GM12878 (cell line): Measurements from ENCODE around the gene TMEM175. TPM values are rescaled to one million over a fixed set of nuclear protein-coding genes. Genes with fewer than 3 reads are reported as not detected.

ENCODE experiments used
- ATAC-seq: fragments of 200-7000 bp; cut with Tn5 transposase; 3 replicates; pipeline ENCODE4 v1.9.1; 2020; ENCODE audit warnings: mild to moderate bottlenecking, moderate library complexity
- BruUV-seq: library from RNA; stranded (reverse); fragments of 400-500 nt; replicated peaks from 2 replicates; lab custom pipeline; 2021; lab: Mats Ljungman, UMichigan
- CTCF ChIA-PET: fragments of 300-600 bp; sonication (Branson Sonifier 250); formaldehyde crosslinking; extraction: SDS; loops from one replicate; lab custom pipeline; 2021; ENCODE audit warnings: inconsistent platforms; lab: Yijun Ruan, JAX
- POLR2A ChIA-PET: fragments of 350-600 bp; formaldehyde crosslinking; extraction: SDS; loops from one replicate; lab custom pipeline; 2021; ENCODE audit warnings: inconsistent platforms; lab: Charles Lee
- RAD21 ChIA-PET: fragments of 300-600 bp; sonication (Branson Sonifier 250); formaldehyde crosslinking; loops from one replicate; lab custom pipeline; 2023; ENCODE audit warnings: antibody characterized with exemption; ENCODE audit not compliant: unreplicated experiment; lab: Charles Lee
- SMC1A ChIA-PET: fragments of 300-600 bp; sonication (Branson Sonifier 250); formaldehyde crosslinking; loops from one replicate; lab custom pipeline; 2023; ENCODE audit not compliant: unreplicated experiment, uncharacterized antibody; lab: Charles Lee
- DNase-seq: peaks from one replicate; pipeline ENCODE4 v3.0.0-alpha.2; 2011; ENCODE audit warnings: low read depth, low spot score
- FAIRE-seq: peaks from 3 replicates; lab custom pipeline; 2011; peaks lifted over from hg19 to GRCh38; lab: Jason Lieb, UNC
- H2AFZ ChIP-seq: 2 replicates; pipeline ENCODE4 v1.6.0; 2011; ENCODE audit warnings: low read depth, low read length, control low read depth; ENCODE audit not compliant: control insufficient read depth
- H3K27ac ChIP-seq: 2 replicates; pipeline ENCODE4 v1.5.1; 2011; ENCODE audit warnings: control low read depth; ENCODE audit not compliant: control insufficient read depth, insufficient read depth
- H3K27me3 ChIP-seq, 2 experiments: replicated peaks in 1 of 2; 2 replicates each; pipeline versions ENCODE4 v1.6.0 to v1.6.1; 2011; ENCODE audit warnings: low read length in 1 of 2; ENCODE audit not compliant: control insufficient read depth in 2 of 2, insufficient read depth in 2 of 2
- H3K36me3 ChIP-seq, 2 experiments: 2 replicates each; pipeline ENCODE4 v1.5.1; 2011; ENCODE audit warnings: low read length in 1 of 2; ENCODE audit not compliant: control insufficient read depth in 2 of 2, insufficient read depth in 2 of 2
- H3K4me1 ChIP-seq: 2 replicates; pipeline ENCODE4 v1.6.1; 2011; ENCODE audit warnings: mild to moderate bottlenecking, low read length, moderate library complexity, mixed read lengths; ENCODE audit not compliant: control insufficient read depth, insufficient read depth
- H3K4me2 ChIP-seq: 2 replicates; pipeline ENCODE4 v1.6.0; 2011; ENCODE audit warnings: control low read depth; ENCODE audit not compliant: control insufficient read depth, insufficient read depth
- H3K4me3 ChIP-seq: fragments of 200-600 bp; sonication (generic); 2 replicates; pipeline ENCODE4 v1.5.1; 2016
- H3K79me2 ChIP-seq: 2 replicates; pipeline ENCODE4 v1.6.0; 2011; ENCODE audit warnings: low read length; ENCODE audit not compliant: control insufficient read depth, insufficient read depth
- H3K9ac ChIP-seq: 2 replicates; pipeline ENCODE4 v1.8.0; 2011; ENCODE audit warnings: low read length, control low read depth, mixed read lengths; ENCODE audit not compliant: control insufficient read depth, insufficient read depth
- H3K9me3 ChIP-seq: replicated peaks from 3 replicates; pipeline ENCODE4 v1.5.1; 2011; ENCODE audit warnings: mild to moderate bottlenecking, low read length; ENCODE audit not compliant: control insufficient read depth, insufficient read depth
- H4K20me1 ChIP-seq: 2 replicates; pipeline ENCODE4 v1.6.0; 2011; ENCODE audit not compliant: control insufficient read depth, insufficient read depth
- ASH2L ChIP-seq: fragments of 300-600, 200-600 bp; sonication (generic); IDR thresholded peaks from 2 replicates; pipeline ENCODE4 v1.6.1; 2017; ENCODE audit warnings: low read depth, mild to moderate bottlenecking, borderline replicate concordance
- CHD4 ChIP-seq: fragments of 200-600 bp; sonication (generic); IDR thresholded peaks from 2 replicates; pipeline ENCODE4 v1.6.1; 2016; ENCODE audit warnings: mild to moderate bottlenecking
- GABPA ChIP-seq: IDR thresholded peaks from 2 replicates; pipeline ENCODE4 v1.6.1; 2014; ENCODE audit warnings: antibody characterized with exemption, low read depth, mild to moderate bottlenecking, inconsistent platforms
- JUNB ChIP-seq: IDR thresholded peaks from 2 replicates; pipeline ENCODE4 v1.6.1; 2016; ENCODE audit warnings: antibody characterized with exemption, mild to moderate bottlenecking
- KAT2A ChIP-seq: conservative IDR thresholded peaks from 2 replicates; pipeline ENCODE4 v1.6.1; 2011; ENCODE audit warnings: low read depth, low read length; ENCODE audit not compliant: control insufficient read depth
- MTA3 ChIP-seq: IDR thresholded peaks from 2 replicates; pipeline ENCODE4 v1.6.1; 2012; ENCODE audit warnings: low read length, inconsistent platforms, borderline replicate concordance
- NRF1 ChIP-seq: conservative IDR thresholded peaks from 2 replicates; pipeline ENCODE4 v1.6.1; 2011; ENCODE audit warnings: mild to moderate bottlenecking, low read depth, low read length, improper control_type of control experiment
- PAX8 ChIP-seq: fragments of 450-650 bp; IDR thresholded peaks from 2 replicates; pipeline ENCODE4 v1.6.1; 2017; ENCODE audit warnings: mild to moderate bottlenecking, moderate library complexity
- POLR2A ChIP-seq: IDR thresholded peaks from 2 replicates; pipeline ENCODE4 v1.6.1; 2011; ENCODE audit warnings: low read depth, mild to moderate bottlenecking, low read length
- POLR2AphosphoS2 ChIP-seq: IDR thresholded peaks from 2 replicates; pipeline ENCODE4 v1.6.1; 2011; ENCODE audit warnings: low read depth, mild to moderate bottlenecking, low read length, improper control_type of control experiment, moderate library complexity
- POLR2AphosphoS5 ChIP-seq: IDR thresholded peaks from 2 replicates; pipeline ENCODE4 v1.6.1; 2011; ENCODE audit warnings: mild to moderate bottlenecking, low read length, inconsistent platforms
- RUNX3 ChIP-seq: IDR thresholded peaks from 2 replicates; pipeline ENCODE4 v1.6.1; 2012; ENCODE audit warnings: low read length, inconsistent platforms
- STAT1 ChIP-seq: fragments of 450-650 bp; conservative IDR thresholded peaks from 2 replicates; pipeline ENCODE4 v1.6.1; 2014; ENCODE audit warnings: antibody characterized with exemption, mild to moderate bottlenecking
- ZNF217 ChIP-seq: fragments of 450-650 bp; IDR thresholded peaks from 2 replicates; pipeline ENCODE4 v1.6.1; 2017; ENCODE audit warnings: antibody characterized with exemption, mild to moderate bottlenecking
- WGBS: methylation state at CpG from one replicate; pipeline ENCODE4 v1.1.6; 2016; ENCODE audit warnings: low lambda C conversion rate; ENCODE audit not compliant: insufficient replicate concordance, insufficient coverage; ENCODE audit errors: missing lambda C conversion rate; 5-methylcytosine and 5-hydroxymethylcytosine counted together
- in situ Hi-C: fragments of 300-500 bp; cut with MboI; formaldehyde crosslinking; loops from 9 replicates; pipeline ENCODE4 v1.14.3; 2018; ENCODE audit warnings: mixed read lengths
- intact Hi-C: fragments of 100-400 bp; cut with micrococcal nuclease; formaldehyde crosslinking; loops from one replicate; pipeline ENCODE4 v1.14.2; 2022; ENCODE audit not compliant: unreplicated experiment
- polyA plus RNA-seq, 11 experiments: library from polyadenylated mRNA; depleted of rRNA in 4 of 11; unstranded in 6 of 11; stranded (reverse) in 5 of 11; fragments of >200 nt; fragmentation: Nextera tagmentation in 4 of 11; fragmentation: Illumina TruSeq in 1 of 11; extraction: Ambion mirVana in 4 of 11; extraction: Trizol in 1 of 11; gene quantifications; 1 replicate in 1 of 11; 2 replicates in 10 of 11; pipeline versions ENCODE4 v1.2.1 to v1.2.3, GENCODE V29; 2011 to 2016; ENCODE audit warnings: inconsistent platforms in 2 of 11, missing spikeins in 2 of 11, low read depth in 1 of 11
- total RNA-seq, 4 experiments: library from RNA; depleted of rRNA in 3 of 4; stranded (reverse); fragments of >200 nt in 3 of 4; fragmentation: Illumina TruSeq in 1 of 4; extraction: Trizol in 1 of 4; gene quantifications; 2 replicates each; pipeline versions ENCODE4 v1.2.1 to v1.2.3, GENCODE V29; 2013 to 2021
- TF ChIP-seq, protein P1 (sequence below): fragments of 450-650 bp; IDR thresholded peaks from 2 replicates; pipeline ENCODE4 v1.6.1; 2017; ENCODE audit warnings: low read depth, mild to moderate bottlenecking, moderate library complexity
- TF ChIP-seq, protein P2 (sequence below): fragments of 450-650 bp; formaldehyde crosslinking; IDR thresholded peaks from 2 replicates; pipeline ENCODE4 v1.5.0; 2022; ENCODE audit warnings: mild to moderate bottlenecking, missing genetic modification characterization

Gene TMEM175
- total and polyA plus RNA-seq, 10 of the 15 experiments (the other 5 are each of a cell fraction or from before 2014, with no cell fraction given) = 0.11 to 39.5 (median 22.3) TPM

DNA sequence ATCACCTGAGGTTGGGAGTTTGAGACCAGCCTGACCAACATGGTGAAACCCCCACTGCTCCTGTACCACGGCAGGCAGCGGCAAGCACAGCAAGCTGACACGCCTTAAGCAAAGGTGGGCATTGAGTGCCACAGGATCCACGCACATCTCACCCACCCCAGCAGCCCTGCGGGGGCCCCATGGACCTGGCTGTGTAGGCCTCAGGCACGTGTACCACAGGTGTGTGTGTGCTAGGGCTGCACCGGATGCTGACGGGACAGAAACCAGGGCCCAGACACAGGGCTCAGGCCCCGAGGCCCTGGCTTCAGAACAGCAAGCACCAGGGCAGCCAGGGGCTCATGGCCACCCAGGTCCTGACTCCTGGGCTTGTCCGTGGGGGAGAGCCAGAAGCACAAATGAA lies 46.9 kb upstream of the TMEM175 start:
- no peak for FAIRE-seq
- ChIA-PET POLR2A (no interaction called here), CTCF (no interaction called here), RAD21 (no interaction called here), SMC1A (no interaction called here)
- Histone ChIP-seq H2AFZ (no peak overlapping the region), H3K9ac (no peak overlapping the region), H3K79me2 (no peaks in the 10 kb centered on the region), H3K9me3 (no peaks in the 10 kb centered on the region), H3K36me3 (peaks cover 2 to 36% of the 10 kb centered on the region in 2 experiments; a peak in 2 of 4 replicates), H3K27ac (no peak overlapping the region), H4K20me1 (no peaks in the 10 kb centered on the region), H3K4me1 (no peaks in the 10 kb centered on the region), H3K4me2 (no peak overlapping the region), H3K4me3 (no peak overlapping the region), H3K27me3 (no peaks in the 10 kb centered on the region)
- no TSS peak for BruUV-seq
- DNase-seq = no peak
- in situ Hi-C loops = no loop called here
- 94% methylated on average over 10 of the region's 10 CpGs for WGBS
- TF ChIP-seq, protein P1, sequence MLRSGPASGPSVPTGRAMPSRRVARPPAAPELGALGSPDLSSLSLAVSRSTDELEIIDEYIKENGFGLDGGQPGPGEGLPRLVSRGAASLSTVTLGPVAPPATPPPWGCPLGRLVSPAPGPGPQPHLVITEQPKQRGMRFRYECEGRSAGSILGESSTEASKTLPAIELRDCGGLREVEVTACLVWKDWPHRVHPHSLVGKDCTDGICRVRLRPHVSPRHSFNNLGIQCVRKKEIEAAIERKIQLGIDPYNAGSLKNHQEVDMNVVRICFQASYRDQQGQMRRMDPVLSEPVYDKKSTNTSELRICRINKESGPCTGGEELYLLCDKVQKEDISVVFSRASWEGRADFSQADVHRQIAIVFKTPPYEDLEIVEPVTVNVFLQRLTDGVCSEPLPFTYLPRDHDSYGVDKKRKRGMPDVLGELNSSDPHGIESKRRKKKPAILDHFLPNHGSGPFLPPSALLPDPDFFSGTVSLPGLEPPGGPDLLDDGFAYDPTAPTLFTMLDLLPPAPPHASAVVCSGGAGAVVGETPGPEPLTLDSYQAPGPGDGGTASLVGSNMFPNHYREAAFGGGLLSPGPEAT = no peak
- TF ChIP-seq POLR2AphosphoS5 = no peak
- peak; percentile 44; the same call in 1 of the 2 replicates for TF ChIP-seq POLR2A
- intact Hi-C loops = no loop called here
- no peak for ATAC-seq

DNA sequence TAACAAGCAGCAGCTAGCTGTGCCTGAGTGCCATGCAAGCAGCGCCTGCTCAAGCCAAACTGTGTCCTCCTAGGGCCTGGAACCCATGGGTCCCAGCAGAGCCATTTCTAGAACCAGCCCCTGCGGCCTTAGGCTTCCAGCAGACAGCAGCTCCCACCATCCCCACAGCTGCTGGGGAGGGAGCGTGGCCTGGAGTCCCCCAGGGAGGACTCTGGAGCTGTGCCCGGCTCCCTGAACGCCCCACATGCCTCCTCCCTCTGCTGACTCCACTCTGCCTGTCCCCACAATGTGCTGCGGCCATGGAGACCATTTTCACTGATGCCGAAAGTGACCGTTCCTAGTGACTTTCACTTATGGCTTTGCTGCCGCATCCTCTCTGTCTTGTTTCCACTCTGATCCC lies 46.0 kb upstream of the TMEM175 start:
- ChIA-PET POLR2A (no interaction called here), RAD21 (no interaction called here), CTCF (no interaction called here), SMC1A (no interaction called here)
- Histone ChIP-seq H2AFZ (no peak overlapping the region), H3K79me2 (no peaks in the 10 kb centered on the region), H3K9ac (no peak overlapping the region), H3K27ac (no peak overlapping the region), H3K36me3 (peaks cover 2 to 33% of the 10 kb centered on the region in 2 experiments; a peak in 3 of 4 replicates), H3K9me3 (no peaks in the 10 kb centered on the region), H3K27me3 (no peaks in the 10 kb centered on the region), H3K4me3 (no peak overlapping the region), H3K4me2 (no peak overlapping the region), H3K4me1 (no peaks in the 10 kb centered on the region), H4K20me1 (no peaks in the 10 kb centered on the region)
- intact Hi-C loops (no loop called here), in situ Hi-C loops (no loop called here)
- BruUV-seq = TSS peak; percentile 36
- WGBS = 99% methylated on average over 9 of the region's 9 CpGs
- FAIRE-seq (no peak), ATAC-seq (no peak), DNase-seq (no peak)
- TF ChIP-seq PAX8 (no peak), ZNF217 (no peak), KAT2A (no peak), JUNB (no peak), ASH2L (no peak), POLR2AphosphoS2 (no peak), STAT1 (no peak), MTA3 (no peak), GABPA (no peak), CHD4 (no peak), RUNX3 (no peak), NRF1 (no peak)
- TF ChIP-seq, protein P2, sequence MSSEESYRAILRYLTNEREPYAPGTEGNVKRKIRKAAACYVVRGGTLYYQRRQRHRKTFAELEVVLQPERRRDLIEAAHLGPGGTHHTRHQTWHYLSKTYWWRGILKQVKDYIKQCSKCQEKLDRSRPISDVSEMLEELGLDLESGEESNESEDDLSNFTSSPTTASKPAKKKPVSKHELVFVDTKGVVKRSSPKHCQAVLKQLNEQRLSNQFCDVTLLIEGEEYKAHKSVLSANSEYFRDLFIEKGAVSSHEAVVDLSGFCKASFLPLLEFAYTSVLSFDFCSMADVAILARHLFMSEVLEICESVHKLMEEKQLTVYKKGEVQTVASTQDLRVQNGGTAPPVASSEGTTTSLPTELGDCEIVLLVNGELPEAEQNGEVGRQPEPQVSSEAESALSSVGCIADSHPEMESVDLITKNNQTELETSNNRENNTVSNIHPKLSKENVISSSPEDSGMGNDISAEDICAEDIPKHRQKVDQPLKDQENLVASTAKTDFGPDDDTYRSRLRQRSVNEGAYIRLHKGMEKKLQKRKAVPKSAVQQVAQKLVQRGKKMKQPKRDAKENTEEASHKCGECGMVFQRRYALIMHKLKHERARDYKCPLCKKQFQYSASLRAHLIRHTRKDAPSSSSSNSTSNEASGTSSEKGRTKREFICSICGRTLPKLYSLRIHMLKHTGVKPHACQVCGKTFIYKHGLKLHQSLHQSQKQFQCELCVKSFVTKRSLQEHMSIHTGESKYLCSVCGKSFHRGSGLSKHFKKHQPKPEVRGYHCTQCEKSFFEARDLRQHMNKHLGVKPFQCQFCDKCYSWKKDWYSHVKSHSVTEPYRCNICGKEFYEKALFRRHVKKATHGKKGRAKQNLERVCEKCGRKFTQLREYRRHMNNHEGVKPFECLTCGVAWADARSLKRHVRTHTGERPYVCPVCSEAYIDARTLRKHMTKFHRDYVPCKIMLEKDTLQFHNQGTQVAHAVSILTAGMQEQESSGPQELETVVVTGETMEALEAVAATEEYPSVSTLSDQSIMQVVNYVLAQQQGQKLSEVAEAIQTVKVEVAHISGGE (CRISPR knock-in tag) = no peak
